ENCODE results near the gene RPS6KA6.
"Not testable (repeated sequence)": the region's sequence is repeated elsewhere in the genome, so short reads cannot be mapped to it uniquely, and the experiment has no call there.

Gene RPS6KA6

GRCh38 chrX:84162401-84162800 is 25.6 kb downstream of the RPS6KA6 start:
- DNase-seq (ENCODE audit: low spot score), result no peak

GRCh38 chrX:84161641-84162040 is 26.4 kb downstream of the RPS6KA6 start:
- no peak for DNase-seq (ENCODE audit: low spot score)

- DNase-seq (ENCODE audit: low spot score), result no peak
Observed at GRCh38 chrX:84160736-84161135, 27.3 kb downstream of the RPS6KA6 start.

- DNase-seq (ENCODE audit: low spot score), result no peak
Observed at GRCh38 chrX:84156821-84157220, 31.2 kb downstream of the RPS6KA6 start.

GRCh38 chrX:84155938-84156337 is 32.1 kb downstream of the RPS6KA6 start:
- no peak for DNase-seq (ENCODE audit: low spot score)

GRCh38 chrX:84153538-84153937 is 34.5 kb downstream of the RPS6KA6 start:
- DNase-seq (ENCODE audit: low spot score), result no peak

GRCh38 chrX:84144991-84145390 is 43.0 kb downstream of the RPS6KA6 start:
- no peak for DNase-seq (ENCODE audit: low spot score)

- DNase-seq (ENCODE audit: low spot score), result no peak
Observed at GRCh38 chrX:84144281-84144680, 43.7 kb downstream of the RPS6KA6 start.

GRCh38 chrX:84133023-84133422 is 55.0 kb downstream of the RPS6KA6 start:
- DNase-seq (ENCODE audit: low spot score), result no peak

- no peak for DNase-seq (ENCODE audit: low spot score)
Observed at GRCh38 chrX:84123585-84123984, 64.4 kb downstream of the RPS6KA6 start.

GRCh38 chrX:84118769-84119168 is 69.2 kb downstream of the RPS6KA6 start:
- no peak for DNase-seq (ENCODE audit: low spot score)

- DNase-seq (ENCODE audit: low spot score), result no peak
Observed at GRCh38 chrX:84118315-84118714, 69.7 kb downstream of the RPS6KA6 start.

GRCh38 chrX:84108584-84108983 is 79.4 kb downstream of the RPS6KA6 start:
- DNase-seq (ENCODE audit: low spot score), result no peak

- no peak for DNase-seq (ENCODE audit: low spot score)
Observed at GRCh38 chrX:84099120-84099519, 88.9 kb downstream of the RPS6KA6 start.

- DNase-seq (ENCODE audit: low spot score), result not testable (repeated sequence)
Observed at GRCh38 chrX:84079479-84080197, 108.4 kb downstream of the RPS6KA6 start.

- DNase-seq (ENCODE audit: low spot score), result no peak
Observed at GRCh38 chrX:84078991-84079390, 109.0 kb downstream of the RPS6KA6 start.

- DNase-seq (ENCODE audit: low spot score), result no peak
Observed at GRCh38 chrX:84064814-84065213, 123.2 kb downstream of the RPS6KA6 start.

GRCh38 chrX:84064164-84064563 is 123.8 kb downstream of the RPS6KA6 start:
- DNase-seq (ENCODE audit: low spot score), result no peak

GRCh38 chrX:84047339-84047738 is 140.7 kb downstream of the RPS6KA6 start:
- no peak for DNase-seq (ENCODE audit: low spot score)

- no peak for DNase-seq (ENCODE audit: low spot score)
Observed at GRCh38 chrX:84046403-84046984, 141.5 kb downstream of the RPS6KA6 start.

- DNase-seq (ENCODE audit: low spot score), result no peak
Observed at GRCh38 chrX:84044051-84044450, 143.9 kb downstream of the RPS6KA6 start.
